Activated T-cell treated with anti-CD3 and anti-CD28 coated beads, Interleukin-2, amount 50 U/mL, for 4 hours (primary cell): ENCODE measurements around the gene SELP. TPM values are rescaled to one million over a fixed set of nuclear protein-coding genes. Genes with fewer than 3 reads are reported as not detected.

Source experiments
- ATAC-seq, 2 donors: fragments of 200-7000 bp; cut with Tn5 transposase; one replicate each; pipeline ENCODE4 v1.10.0; 2021
- DNase-seq: peaks from one replicate; pipeline ENCODE4 v3.0.0-alpha.2; 2020
- H3K27me3 Mint-ChIP-seq: one replicate; pipeline ENCODE4 v1.8.0; 2021; ENCODE audit warnings: low read depth, mixed read lengths
- H3K36me3 Mint-ChIP-seq: one replicate; pipeline ENCODE4 v1.8.0; 2022; ENCODE audit warnings: mixed read lengths; ENCODE audit not compliant: insufficient read depth
- H3K4me1 Mint-ChIP-seq: one replicate; pipeline ENCODE4 v1.8.0; 2021; ENCODE audit warnings: low read depth, mixed read lengths
- H3K4me3 Mint-ChIP-seq: one replicate; pipeline ENCODE4 v1.8.0; 2021; ENCODE audit warnings: mild to moderate bottlenecking, moderate library complexity, mixed read lengths
- H3K9me3 Mint-ChIP-seq: one replicate; pipeline ENCODE4 v1.8.0; 2021; ENCODE audit warnings: mixed read lengths
- total RNA-seq, 3 donors: library from RNA; stranded (reverse); gene quantifications; one replicate each; pipeline ENCODE4 v1.2.1, GENCODE V29; 2021

The SELP gene
- total RNA-seq, 3 donors from 2014 or later, result 0.35 to 0.48 (median 0.40) TPM

DNA sequence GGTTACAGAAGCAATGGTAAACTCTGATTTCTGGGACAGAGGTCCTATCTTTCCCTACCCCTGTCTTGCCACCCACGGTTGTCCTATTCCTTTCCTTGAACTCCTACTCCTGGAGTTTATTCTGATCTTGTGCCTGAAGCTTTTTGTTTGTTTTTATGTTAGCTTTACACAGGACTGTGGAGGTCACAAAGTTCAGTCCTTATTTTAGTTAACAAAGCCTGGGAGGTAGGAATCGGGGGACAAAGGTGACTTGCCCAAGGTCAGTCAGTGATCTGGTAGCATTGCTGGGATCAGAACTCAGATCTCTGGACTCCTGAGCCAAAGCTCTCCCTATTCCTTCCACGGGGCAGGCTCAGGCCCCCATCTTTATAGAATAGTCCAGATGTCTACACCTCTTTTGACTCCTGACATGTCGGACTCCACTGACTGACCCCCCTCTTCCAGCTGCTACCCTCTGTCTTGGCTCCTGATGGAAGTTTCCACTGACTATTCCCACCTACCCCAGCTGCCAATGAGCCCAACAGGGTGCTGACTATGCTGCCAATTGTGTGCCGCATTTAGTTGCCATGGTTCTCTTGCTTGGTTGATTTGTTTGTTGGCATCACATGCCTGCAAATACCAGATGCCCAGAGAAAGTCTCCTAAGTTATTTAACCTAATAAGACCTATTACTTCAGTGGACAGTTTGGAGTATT is 53.5 kb downstream of the SELP start:
- no peaks in the 10 kb centered on the region for H3K27me3 Mint-ChIP-seq
- no peak overlapping the region for H3K4me3 Mint-ChIP-seq
- ATAC-seq, result no peak
- H3K36me3 Mint-ChIP-seq, result peaks cover 39% of the 10 kb centered on the region
- no peaks in the 10 kb centered on the region for H3K9me3 Mint-ChIP-seq
- DNase-seq, result no peak
- H3K4me1 Mint-ChIP-seq, result peaks cover 19% of the 10 kb centered on the region

DNA sequence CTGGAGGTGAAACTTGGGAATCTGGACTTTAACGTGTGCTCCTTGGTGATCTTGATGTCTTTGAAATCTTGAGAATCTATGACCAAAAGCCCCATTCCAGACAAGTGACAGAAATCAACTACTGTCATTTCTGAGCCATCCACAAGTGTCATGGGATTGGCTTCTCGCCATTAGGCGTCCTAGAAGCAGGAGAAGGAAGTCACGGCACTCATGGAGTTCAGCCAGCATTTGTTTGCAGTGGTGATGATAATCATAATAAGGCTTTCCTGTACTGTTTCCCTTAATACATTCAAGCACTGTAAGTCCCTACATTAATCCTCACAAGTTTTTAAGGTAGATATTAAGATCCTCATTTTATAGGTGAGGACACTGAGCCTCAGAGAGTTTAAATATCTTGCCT is 55.6 kb downstream of the SELP start:
- ATAC-seq, result no peak
- Mint-ChIP-seq H3K9me3 (no peaks in the 10 kb centered on the region), H3K4me3 (no peak overlapping the region), H3K36me3 (peaks cover 49% of the 10 kb centered on the region), H3K27me3 (no peaks in the 10 kb centered on the region), H3K4me1 (peaks cover 22% of the 10 kb centered on the region)
- no peak for DNase-seq

DNA sequence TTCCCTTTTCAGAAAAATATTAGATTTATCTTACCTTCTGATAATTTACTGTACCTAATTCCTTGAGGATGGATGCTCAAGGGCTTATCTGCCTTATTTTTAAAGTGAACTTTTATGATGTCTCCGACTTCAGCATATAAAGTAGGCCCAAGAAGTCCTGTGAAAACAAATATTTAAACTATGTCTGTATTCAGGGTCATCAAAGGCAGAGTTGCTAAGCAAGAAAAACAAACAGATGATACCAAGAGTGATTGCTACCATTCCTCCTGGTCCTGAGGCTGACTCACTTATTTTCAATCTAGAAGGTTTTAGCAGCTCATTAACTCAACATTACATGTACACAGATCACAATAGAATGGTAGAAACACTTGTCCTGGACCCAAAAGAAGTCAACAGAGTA is 57.7 kb downstream of the SELP start:
- H3K36me3 Mint-ChIP-seq, result peaks cover 44% of the 10 kb centered on the region
- ATAC-seq, result no peak

DNA sequence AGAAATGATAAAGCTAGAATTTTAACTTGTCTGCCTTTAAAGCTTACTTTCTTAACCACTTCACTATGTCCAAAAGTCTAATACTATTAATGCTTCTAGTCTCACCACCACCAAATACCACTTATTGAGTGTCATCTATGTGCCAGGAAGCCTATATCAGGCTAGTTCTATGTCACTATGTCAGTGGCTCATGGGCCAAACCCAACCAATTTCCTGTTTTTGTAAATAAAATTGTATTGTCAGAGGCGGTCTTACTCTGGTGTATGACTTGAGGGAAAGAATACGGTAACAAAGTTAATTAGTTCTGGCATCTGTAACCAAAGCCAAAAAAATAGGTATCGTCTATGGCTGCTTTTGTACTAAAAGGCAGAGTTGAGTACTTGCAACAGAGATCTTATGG is 58.5 kb downstream of the SELP start:
- H3K27me3 Mint-ChIP-seq, result no peaks in the 10 kb centered on the region
- peaks cover 42% of the 10 kb centered on the region for H3K36me3 Mint-ChIP-seq
- H3K9me3 Mint-ChIP-seq, result no peaks in the 10 kb centered on the region
- H3K4me1 Mint-ChIP-seq, result peaks cover 22% of the 10 kb centered on the region
- no peak for DNase-seq
- no peak for ATAC-seq
- no peak overlapping the region for H3K4me3 Mint-ChIP-seq

More for the DNA sequence above, 57.7 kb downstream of the SELP start:
- no peaks in the 10 kb centered on the region for H3K9me3 Mint-ChIP-seq
- no peaks in the 10 kb centered on the region for H3K27me3 Mint-ChIP-seq
- H3K4me3 Mint-ChIP-seq, result no peak overlapping the region
- DNase-seq, result no peak
- peaks cover 22% of the 10 kb centered on the region for H3K4me1 Mint-ChIP-seq

DNA sequence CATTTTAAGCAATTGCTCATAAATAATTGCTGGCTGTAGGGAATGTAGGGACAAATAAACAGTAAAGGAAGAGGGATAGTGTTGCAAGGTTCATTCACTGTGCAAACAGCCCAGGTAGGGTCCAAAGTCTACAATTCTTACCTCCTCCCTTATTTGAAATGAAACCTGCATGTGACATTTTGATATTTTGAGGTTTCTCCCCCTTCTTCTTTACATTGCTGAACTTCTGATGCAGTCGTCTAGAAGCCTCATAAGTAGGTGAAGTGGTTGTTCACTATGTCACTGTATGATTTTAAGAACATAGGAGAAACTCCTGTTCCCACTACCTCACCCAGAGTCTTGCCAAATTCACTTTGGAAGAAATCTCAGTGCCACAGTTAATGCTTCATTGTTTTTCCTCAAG is 59.8 kb downstream of the SELP start:
- peaks cover 43% of the 10 kb centered on the region for H3K36me3 Mint-ChIP-seq
- H3K9me3 Mint-ChIP-seq, result no peaks in the 10 kb centered on the region
- H3K4me1 Mint-ChIP-seq, result peaks cover 31% of the 10 kb centered on the region
- H3K27me3 Mint-ChIP-seq, result no peaks in the 10 kb centered on the region
- DNase-seq, result no peak
- no peak for ATAC-seq
- H3K4me3 Mint-ChIP-seq, result no peak overlapping the region

DNA sequence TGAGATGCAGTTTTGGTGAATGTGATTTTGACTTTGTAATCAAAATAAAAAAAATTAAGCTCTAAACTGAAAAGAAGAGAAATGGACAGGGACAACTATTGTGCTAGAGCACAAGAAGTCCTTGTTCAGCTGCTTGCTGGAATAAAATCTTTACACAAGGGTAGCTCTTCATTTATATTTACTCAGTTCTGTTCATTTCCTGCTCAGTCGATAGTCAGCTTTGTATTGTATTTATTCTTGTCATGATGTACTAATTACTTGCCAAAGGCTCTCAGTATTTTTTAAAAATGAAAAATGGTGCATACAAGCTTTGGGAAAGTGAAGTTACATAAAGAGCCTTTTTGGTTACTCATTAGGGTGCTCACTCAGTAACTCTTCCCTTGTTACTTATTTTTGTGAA is 61.4 kb downstream of the SELP start:
- Mint-ChIP-seq H3K36me3 (peaks cover 50% of the 10 kb centered on the region), H3K4me3 (no peak overlapping the region), H3K9me3 (peaks cover 7% of the 10 kb centered on the region), H3K27me3 (no peaks in the 10 kb centered on the region), H3K4me1 (peaks cover 36% of the 10 kb centered on the region)
- ATAC-seq, result no peak
- no peak for DNase-seq

DNA sequence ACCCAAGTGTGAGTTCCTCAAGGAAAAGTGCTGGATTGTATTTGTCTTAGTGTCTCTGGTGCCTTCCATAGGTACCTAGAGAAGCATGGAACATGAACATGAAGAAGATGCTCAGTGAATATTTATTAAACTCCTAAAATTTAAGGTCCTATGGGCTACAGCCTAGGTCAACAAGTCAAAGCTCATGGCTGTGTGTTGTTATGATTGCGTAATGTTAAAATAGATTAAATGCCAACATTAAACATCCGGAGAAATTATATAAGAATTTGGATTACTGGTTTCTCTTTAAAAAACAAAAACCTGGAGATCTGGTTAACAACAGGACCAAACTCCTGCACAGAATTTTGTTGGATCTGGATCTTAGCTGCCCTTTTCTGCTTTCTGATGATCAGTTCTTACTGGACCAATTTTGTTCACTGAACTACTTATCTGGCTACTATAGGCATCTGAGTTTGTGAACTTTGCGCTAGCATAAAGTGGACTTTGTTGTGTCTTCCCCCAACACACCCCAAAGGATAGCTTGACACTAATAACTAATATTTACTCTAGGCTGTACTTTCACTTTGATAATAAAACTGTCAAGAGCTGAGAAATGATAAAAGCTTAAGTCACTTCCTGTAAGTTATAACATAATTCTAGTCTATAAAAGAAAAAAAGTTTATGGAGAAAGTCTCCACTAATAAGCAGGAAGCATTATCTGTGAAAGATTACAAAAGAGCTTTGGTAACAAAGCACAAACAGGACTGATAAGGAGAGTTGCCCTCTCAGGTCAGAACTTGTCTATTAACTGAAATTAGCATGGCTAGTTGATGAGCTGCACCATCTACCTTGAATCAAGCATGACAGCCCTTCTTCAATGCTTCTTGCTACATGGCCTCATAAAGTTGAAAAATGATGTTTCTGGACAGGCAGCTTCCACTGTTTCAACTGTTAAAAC is 64.3 kb downstream of the SELP start:
- peaks cover 16% of the 10 kb centered on the region for H3K4me1 Mint-ChIP-seq
- peaks cover 14% of the 10 kb centered on the region for H3K9me3 Mint-ChIP-seq
- no peaks in the 10 kb centered on the region for H3K27me3 Mint-ChIP-seq
- no peak for ATAC-seq
- H3K4me3 Mint-ChIP-seq, result no peak overlapping the region
- peaks cover 36% of the 10 kb centered on the region for H3K36me3 Mint-ChIP-seq
- DNase-seq, result no peak

DNA sequence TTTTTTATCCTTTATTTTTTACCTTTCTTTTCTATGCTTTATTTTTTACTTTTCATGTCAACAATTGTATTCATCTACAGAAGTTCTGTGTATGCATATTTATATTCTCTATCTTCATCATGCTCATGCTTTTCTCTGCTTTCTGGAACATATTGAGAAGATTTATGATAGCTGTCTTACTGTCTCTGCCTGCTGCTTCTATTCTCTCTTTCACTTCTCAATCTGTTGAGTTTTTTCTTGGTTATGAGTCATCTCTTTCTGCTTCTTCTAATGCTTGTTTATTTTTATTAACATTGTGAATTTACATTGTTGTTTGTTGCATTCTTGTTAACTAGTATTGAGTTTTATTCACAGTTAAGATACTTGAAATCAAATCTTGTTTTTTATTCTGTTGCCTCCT is 66.3 kb downstream of the SELP start:
- ATAC-seq (no peak), DNase-seq (no peak)
- Mint-ChIP-seq H3K9me3 (peaks cover 14% of the 10 kb centered on the region), H3K4me3 (no peak overlapping the region), H3K36me3 (peaks cover 43% of the 10 kb centered on the region), H3K27me3 (no peaks in the 10 kb centered on the region), H3K4me1 (peaks cover 16% of the 10 kb centered on the region)

DNA sequence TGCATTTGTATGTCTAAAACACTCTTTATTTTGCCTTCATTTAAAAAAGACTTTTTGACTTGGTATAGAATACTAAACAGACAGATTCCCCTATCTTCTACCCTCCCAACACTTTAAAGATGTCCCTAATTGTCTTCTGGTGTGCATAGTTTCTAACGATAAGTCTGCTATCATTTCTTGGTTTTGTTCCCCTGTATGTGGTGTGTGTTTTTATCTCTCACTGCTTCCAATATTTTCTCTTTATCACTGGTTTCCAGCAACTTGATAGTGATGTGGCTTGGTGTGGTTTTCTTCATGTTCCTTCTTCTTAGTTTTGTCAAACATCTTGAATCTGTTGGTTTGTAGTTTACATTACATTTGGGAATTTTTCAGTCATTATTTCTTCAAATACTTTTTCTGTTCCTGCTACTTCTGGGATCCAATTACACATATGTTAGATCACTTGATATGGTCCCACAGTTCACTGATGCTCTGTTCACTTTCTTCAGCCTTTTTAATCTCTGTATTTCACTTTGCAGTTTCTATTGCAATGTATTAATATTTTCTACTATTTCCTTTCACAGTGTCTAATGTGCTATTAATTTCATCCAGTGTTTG is 66.8 kb downstream of the SELP start:
- Mint-ChIP-seq H3K27me3 (no peaks in the 10 kb centered on the region), H3K4me3 (no peak overlapping the region), H3K9me3 (peaks cover 14% of the 10 kb centered on the region), H3K4me1 (peaks cover 16% of the 10 kb centered on the region), H3K36me3 (peaks cover 47% of the 10 kb centered on the region)
- ATAC-seq (no peak), DNase-seq (no peak)

DNA sequence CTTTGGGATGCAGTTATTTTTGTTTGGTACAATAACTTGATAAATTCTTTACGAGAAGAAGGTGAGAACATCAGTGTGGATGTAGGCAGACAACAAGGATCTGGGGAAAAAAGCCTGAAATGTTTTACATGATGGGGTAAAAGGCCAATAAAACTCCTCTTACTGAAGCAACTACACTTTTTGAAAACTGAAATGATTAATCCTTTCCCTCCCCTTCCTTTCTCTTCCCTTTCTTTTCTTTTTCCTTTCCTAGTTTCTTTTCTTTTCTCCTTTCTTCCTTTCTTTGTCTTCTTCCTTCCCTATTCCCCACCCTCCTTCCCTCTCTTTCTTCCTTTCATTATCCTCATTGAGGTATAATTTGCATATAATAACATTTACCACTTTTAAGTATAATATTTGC is 68.2 kb downstream of the SELP start:
- H3K36me3 Mint-ChIP-seq, result peaks cover 56% of the 10 kb centered on the region
- H3K9me3 Mint-ChIP-seq, result peaks cover 14% of the 10 kb centered on the region
- ATAC-seq (no peak), DNase-seq (no peak)
- no peak overlapping the region for H3K4me3 Mint-ChIP-seq
- no peaks in the 10 kb centered on the region for H3K27me3 Mint-ChIP-seq
- peaks cover 16% of the 10 kb centered on the region for H3K4me1 Mint-ChIP-seq

DNA sequence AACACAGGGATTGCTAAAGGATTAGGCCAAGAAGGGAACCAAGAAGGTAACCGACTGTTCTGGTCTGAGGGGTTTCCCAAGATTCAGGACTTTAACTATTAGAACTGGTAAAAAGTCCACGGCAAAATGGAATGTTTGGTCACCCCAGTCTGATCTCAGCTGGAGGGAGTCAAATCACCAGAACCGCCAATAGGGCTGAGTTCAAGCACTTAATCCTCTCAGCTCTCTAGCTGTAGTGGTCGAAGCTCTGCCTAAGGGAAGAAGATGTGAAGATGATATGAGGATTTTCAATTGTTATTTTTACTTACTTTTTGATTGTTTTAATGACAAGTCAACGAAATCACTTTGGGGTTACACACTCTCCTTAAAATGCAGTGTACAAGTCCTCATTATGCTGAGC is 72.8 kb downstream of the SELP start:
- Mint-ChIP-seq H3K4me3 (no peak overlapping the region), H3K9me3 (no peaks in the 10 kb centered on the region), H3K36me3 (peaks cover 54% of the 10 kb centered on the region), H3K27me3 (no peaks in the 10 kb centered on the region), H3K4me1 (no peaks in the 10 kb centered on the region)
- ATAC-seq (no peak), DNase-seq (no peak)

DNA sequence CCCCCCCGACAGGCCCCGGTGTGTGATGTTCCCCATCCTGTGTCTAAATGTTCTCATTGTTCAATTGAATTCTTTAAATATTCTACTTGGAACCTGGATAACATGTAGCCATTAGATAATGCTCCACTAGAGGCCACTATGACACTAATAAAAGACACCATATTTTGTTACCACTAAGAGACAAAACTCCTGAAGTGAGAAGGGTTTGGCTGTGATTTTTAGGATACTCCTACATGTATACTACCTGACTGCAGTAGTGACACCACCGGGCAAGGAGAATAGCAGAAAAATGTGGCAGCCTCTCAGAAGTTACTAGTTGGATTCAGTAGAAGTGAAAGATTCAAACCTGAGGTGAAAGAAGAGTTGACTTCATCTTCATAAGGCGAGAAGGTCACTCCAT is 79.6 kb downstream of the SELP start:
- Mint-ChIP-seq H3K9me3 (no peaks in the 10 kb centered on the region), H3K36me3 (peaks cover 53% of the 10 kb centered on the region), H3K4me3 (no peak overlapping the region), H3K4me1 (peaks cover 6% of the 10 kb centered on the region), H3K27me3 (no peaks in the 10 kb centered on the region)
- DNase-seq (no peak), ATAC-seq (peak in 1 of 2 donors; percentile 46)

DNA sequence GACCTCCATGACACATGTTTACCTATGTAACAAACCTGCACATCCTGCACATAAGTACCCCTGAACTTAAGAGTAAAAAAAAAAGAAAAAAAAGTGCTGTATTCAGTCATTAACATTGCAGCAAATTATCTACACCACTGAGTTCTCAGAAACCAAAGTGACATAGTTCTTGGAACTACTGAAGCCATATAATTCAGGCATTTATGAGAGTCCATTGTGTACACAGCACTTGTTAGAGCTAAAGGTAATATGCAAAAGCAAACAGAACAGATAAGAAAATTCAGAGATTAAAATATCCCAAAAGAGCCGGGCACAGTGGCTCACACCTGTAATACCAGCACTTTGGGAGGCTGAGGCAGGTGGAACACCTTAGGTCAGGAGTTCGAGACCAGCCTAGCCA is 81.6 kb downstream of the SELP start:
- H3K4me3 Mint-ChIP-seq, result no peak overlapping the region
- no peaks in the 10 kb centered on the region for H3K9me3 Mint-ChIP-seq
- H3K27me3 Mint-ChIP-seq, result no peaks in the 10 kb centered on the region
- no peak for ATAC-seq
- H3K36me3 Mint-ChIP-seq, result peaks cover 49% of the 10 kb centered on the region
- DNase-seq, result no peak
- peaks cover 6% of the 10 kb centered on the region for H3K4me1 Mint-ChIP-seq

DNA sequence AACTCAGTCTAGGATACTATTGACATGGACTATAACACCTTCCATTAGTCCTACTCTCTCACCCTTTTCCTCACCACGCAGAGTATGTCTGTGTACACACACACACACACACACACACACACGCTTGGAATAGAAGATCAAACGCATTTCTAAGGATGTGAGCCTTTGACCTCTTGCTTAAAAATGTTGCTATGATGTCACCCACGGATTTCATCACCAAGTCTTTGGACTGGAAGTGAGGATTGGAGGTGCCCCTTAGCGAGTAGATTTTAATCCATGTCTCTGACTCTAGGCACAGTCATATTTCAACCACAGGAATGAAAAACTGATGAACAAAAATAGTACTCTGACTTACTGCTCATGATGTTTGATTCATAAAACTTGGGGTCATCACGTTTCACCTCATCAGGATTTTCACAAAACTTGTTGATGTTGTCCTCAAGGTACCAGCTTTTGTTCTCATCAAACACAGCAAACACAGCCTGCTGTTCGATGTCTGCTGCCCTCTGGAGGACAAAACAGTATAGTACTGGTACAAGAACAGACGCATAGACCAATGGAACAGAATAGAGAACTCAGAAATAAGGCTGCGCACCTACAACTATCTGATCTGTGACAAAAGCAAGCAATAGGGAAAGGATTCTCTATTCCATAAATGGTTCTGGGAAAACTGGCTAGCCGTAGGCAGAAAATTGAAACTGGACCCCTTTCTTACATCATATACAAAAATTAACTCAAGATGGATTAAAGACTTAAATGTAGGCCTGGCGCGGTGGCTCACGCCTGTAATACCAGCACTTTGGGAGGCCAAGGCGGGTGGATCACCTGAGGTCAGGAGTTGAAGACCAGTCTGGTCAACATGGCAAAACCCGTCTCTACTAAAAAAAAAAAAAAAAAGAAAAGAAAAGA is 83.6 kb downstream of the SELP start:
- peak; percentile 33 for DNase-seq
- Mint-ChIP-seq H3K27me3 (no peaks in the 10 kb centered on the region), H3K36me3 (peaks cover 55% of the 10 kb centered on the region), H3K4me1 (peaks cover 6% of the 10 kb centered on the region), H3K9me3 (no peaks in the 10 kb centered on the region), H3K4me3 (no peak overlapping the region)
- ATAC-seq, result peak; percentile 72 to 89
